Hematopoietic multipotent progenitor cell treated with erythropoietin and hydrocortisone succinate and interleukin-3 and kit ligand, for 17 days (in vitro differentiated cells): Measurements from ENCODE around the gene KCNIP3.

Experiments used
- DNase-seq: peaks from one replicate; pipeline ENCODE4 v3.0.0-alpha.2; 2015; ENCODE audit warnings: low spot score

KCNIP3 gene

GRCh38 chr2:95297639-95298395 is 670 bp downstream of the KCNIP3 start:
- DNase-seq, result no peak

DNA sequence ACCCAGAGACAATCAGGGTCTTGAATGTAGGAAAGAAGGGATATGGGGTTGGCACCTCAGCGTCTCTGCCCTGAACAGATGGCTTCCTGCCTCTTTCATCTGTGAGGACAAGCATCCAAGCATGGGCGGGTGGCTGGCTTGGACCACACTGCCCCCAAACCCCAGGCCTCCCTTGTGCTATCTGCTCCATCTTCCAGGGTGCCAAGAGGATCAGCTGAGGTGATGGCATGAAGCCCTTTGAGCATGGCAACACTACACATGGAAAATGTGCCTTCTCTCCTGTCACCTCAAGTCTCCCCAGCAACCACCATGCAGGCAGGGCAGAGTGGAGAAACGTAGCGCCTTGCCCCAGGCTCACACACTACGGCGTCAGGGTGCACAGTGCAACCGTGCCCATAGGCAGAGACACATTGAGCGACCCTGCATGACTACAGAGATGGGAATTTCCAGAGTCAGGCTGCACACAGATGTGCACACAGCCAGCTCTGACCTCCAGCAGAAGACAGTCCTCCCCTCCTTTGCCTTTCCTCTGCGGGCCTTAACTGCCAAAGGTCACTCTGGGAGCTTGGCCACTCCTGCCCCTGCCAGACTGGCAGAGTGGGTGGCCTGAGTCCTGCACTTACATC is 1.5 kb downstream of the KCNIP3 start:
- no peak for DNase-seq

DNA sequence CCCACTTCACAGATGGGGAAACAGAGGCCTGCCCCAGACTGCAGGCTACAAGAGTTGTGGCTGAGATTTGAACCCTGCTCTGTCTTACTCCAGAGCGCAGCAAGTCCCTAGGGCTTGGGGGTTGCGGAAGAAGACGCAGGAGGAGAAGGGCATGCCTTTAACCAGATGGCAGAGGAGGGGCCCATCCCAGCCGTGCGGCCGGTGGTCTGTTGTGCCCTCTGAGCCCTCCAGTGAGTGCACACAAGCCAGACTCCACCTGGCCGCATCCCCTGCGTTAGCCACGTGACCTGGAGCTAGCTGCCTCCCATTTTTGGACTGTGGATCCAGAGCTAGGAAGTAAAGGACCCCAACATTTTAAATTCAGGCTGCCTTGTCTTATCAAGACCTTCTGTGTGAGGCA is 2.8 kb downstream of the KCNIP3 start:
- DNase-seq, result no peak

DNA sequence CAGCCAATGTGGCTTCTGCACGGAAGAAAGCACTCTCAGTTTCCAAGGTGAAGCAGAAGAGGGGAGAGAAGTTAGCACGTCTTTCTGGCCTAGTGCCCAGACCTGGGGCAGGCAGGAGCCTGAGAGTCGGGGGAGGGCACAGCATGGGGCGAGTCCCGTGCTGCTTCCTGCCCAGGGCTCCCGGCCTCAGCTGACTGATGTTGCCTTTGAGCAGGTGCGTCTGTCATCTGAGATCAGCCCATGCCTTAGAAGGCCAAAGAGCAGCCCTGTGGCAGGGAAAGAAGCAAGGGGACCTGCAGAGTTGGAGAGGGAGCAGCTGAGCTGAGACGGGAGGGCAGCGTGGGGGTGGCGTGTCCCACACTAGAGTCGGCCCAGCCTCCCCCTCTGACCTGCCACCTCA is 3.3 kb downstream of the KCNIP3 start:
- DNase-seq, result no peak

DNA sequence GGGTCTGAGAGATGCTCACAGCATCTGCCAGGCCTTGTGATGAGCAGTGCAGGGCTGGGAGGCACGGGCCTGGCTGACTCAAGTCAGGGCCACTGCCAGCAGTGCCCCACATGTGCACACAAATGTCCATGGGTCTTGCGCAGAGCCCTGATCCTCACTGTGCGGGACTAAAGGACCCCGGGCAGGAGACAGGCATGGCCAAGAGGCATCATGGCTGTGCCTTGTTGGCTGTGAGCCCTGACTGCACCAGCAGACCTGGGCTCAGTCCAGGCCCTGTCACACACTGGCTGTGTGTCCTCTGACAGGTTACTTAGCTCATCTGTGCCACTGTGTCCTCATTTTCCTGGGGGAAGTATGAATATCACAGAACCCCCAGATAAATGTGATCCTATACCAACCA is 4.0 kb downstream of the KCNIP3 start:
- DNase-seq, result no peak

GRCh38 chr2:95301876-95302641 is 4.9 kb downstream of the KCNIP3 start:
- no peak for DNase-seq

DNA sequence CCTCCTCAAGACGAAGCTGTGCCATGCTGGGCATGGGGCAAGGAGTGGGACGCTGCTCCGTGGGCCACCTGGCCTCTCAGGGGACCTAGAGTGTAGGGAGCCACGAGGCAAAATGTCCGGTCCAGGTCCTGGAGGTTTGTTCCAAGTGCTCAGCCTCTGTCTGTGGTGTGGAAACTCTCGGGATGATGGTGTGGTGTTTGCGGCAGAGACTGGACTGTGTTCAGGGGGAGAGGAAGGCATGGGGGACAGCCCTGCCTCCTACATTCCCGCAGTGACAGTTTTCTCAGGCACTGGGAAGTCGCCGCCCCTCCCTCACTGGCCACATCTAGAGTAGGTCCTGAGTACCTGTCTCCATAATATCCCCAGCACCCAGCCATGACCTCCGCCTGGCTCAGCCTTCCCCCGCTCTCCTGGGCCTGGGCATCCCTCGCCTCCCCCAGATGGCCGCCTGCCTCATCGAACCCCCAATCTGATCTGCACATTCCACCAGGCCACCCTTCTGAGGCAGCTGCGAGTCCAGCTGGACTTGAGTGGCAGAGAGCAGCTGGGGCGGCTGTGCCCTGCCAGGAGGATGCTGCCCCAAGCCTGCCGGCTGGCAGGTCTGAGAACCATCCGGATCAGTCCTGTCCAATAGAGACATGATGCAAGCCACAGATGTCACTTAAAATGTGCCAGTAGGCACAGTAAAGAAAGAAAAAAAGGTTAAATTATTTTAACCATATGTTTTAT is 6.2 kb downstream of the KCNIP3 start:
- DNase-seq, result no peak

- DNase-seq, result no peak
Measured at GRCh38 chr2:95305380-95306061, 8.4 kb downstream of the KCNIP3 start.

DNA sequence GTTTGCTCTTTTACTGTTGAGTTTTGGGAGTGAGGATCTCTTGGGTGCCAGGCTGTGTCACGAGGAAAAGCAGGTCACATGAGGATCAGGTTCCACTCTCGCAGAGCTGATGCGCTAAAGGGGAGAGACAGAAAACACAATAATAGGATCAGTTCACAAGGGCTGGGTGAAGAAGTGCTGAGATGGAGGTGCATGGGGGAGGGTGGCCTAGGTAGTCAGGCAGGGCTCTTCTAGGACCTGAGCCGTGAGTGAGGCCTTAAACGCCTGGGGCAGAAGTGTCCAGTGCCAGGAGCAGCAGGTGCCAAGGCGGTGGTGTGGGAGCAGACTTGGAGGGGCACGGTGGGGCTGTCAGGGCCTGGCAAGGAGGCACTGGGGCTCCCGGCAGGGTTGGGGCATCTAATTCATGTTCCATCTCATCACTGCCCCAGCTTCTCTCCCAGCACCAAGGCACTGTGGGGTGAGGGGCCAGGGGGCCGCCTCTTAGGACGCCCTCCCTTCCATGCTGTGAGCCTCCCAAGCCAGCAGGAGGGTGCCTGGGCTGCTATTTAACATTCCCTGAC is 9.3 kb downstream of the KCNIP3 start:
- no peak for DNase-seq

- DNase-seq, result no peak
Measured at GRCh38 chr2:95307036-95307435, 9.9 kb downstream of the KCNIP3 start.

DNA sequence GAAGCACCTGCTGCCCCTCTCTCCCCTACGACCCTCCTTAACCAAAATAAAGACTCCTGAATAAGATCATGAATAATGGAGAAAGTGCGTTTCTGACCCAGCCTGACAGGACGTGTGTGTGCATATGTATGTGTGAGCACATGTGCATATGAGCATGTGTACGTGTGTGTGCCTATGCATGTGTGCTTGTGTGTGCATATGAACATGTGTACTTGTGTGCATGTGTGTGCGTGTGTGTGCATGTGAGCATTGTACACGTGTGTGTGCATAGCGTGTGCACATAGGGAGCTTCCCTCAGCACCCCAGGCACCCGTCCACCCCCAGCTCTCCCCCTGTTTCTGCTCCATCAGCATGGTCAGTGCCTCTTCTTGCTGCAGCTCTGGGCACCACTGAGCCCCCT is 10.7 kb downstream of the KCNIP3 start:
- no peak for DNase-seq

DNA sequence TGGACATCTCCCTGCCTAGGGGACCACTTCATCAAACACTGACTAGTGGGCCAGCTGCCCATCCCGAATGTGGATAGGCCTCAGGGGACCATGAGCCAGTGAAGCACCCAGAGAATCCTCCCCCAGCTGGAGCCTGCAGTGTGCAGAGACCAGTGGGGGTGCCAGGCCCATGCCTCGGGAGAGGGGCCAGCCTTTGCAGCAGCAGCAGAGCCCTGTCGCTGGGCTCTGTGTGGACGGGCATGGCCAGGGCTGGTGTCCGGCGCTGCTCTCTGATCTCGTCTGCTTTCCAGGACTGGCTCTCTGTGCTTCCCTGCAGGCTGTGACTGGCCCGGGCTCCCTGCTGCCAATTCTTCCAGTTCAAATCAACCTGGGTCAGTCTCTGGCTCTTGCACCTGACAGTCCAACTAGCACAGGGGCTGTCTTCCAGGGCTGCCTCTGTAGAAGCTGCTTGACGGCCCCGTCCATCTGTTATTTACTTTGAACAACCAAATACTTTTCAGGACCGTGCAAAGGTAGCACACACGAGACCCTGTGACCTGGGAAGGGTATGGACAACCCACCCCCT is 11.4 kb downstream of the KCNIP3 start:
- DNase-seq, result no peak

DNA sequence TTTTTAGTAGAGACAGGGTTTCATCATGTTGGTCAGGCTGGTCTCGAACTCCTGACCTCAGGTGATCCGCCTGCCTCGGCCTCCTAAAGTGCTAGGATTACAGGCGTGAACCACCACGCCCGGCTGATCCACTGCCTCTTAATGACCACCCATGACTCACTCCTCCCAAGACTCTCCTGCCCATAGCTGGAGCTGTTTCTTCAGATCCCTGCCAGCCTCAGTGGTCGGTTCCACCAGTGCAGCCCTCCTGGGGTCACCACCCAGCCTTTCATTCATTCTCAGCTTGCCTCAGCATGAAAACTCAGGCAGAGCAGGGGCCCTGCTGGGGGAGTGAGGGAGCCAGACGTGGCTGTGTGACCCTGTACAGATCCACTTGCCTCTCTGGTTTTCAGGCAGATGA is 12.5 kb downstream of the KCNIP3 start:
- DNase-seq, result no peak

GRCh38 chr2:95310216-95310615 is 13.1 kb downstream of the KCNIP3 start:
- DNase-seq, result no peak

GRCh38 chr2:95310651-95311050 is 13.5 kb downstream of the KCNIP3 start:
- no peak for DNase-seq

GRCh38 chr2:95311815-95312542 is 14.8 kb downstream of the KCNIP3 start:
- no peak for DNase-seq

- DNase-seq, result no peak
Measured at GRCh38 chr2:95312543-95313201, 15.5 kb downstream of the KCNIP3 start.

GRCh38 chr2:95313296-95314131 is 16.4 kb downstream of the KCNIP3 start:
- DNase-seq, result no peak

DNA sequence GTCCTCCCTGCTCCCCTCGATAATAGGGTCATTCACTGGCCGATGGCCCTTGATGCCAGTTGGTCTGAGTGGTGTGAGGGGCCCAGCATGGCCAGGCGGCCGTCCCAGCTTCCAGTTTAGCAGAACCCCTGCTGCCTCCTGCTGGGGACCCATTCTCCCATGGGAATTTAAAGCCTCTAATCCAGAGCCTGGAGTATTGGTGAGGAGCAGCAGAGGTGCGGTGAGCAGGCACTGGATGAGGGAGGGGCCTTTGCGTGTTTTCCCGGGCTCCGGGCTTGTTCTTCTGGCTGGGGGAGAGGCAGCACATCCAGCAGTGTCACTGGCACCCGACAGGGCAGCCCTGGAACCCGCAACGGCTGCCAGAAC is 17.4 kb downstream of the KCNIP3 start:
- DNase-seq, result no peak
